Activated T-helper 1 cell treated with anti-CD3 and anti-CD28 coated beads, Interleukin-12 subunit alpha, Interleukin-12 subunit beta, Interleukin-2, Interleukin-4 antibody, amounts not matched to agents 30 ng/mL and 10 ng/mL and 1 ng/mL, durations not matched to agents 14 hours and 24 hours and 36 hours (primary cell): ENCODE data around the gene AKT2. TPM values are rescaled to one million over a fixed set of nuclear protein-coding genes. Genes with fewer than 3 reads are reported as not detected.

Source experiments
- DNase-seq: peaks from one replicate; pipeline ENCODE4 v3.0.0; 2021; ENCODE audit warnings: low spot score
- H3K27ac Mint-ChIP-seq: one replicate; pipeline ENCODE4 v1.8.0; 2021; ENCODE audit warnings: mild to moderate bottlenecking, mixed read lengths
- H3K27me3 Mint-ChIP-seq: one replicate; pipeline ENCODE4 v1.8.0; 2022; ENCODE audit warnings: mild to moderate bottlenecking, moderate library complexity, mixed read lengths; ENCODE audit not compliant: insufficient read depth
- H3K36me3 Mint-ChIP-seq: one replicate; pipeline ENCODE4 v1.8.0; 2021; ENCODE audit warnings: low read depth, mixed read lengths
- H3K4me1 Mint-ChIP-seq: one replicate; pipeline ENCODE4 v1.8.0; 2021; ENCODE audit warnings: low read depth, mixed read lengths
- H3K4me3 Mint-ChIP-seq: one replicate; pipeline ENCODE4 v1.8.0; 2021; ENCODE audit warnings: mild to moderate bottlenecking, moderate library complexity, mixed read lengths
- H3K9me3 Mint-ChIP-seq: one replicate; pipeline ENCODE4 v1.8.0; 2021; ENCODE audit warnings: mixed read lengths
- intact Hi-C: fragments of 100-400 bp; cut with micrococcal nuclease; formaldehyde crosslinking; loops from one replicate; pipeline ENCODE4 v1.15.1; 2024
- total RNA-seq: library from RNA; stranded (reverse); gene quantifications from 2 replicates; pipeline ENCODE4 v1.2.3, GENCODE V29; 2022

Gene AKT2
- total RNA-seq, 1 donor from 2014 or later: 170 TPM

DNA sequence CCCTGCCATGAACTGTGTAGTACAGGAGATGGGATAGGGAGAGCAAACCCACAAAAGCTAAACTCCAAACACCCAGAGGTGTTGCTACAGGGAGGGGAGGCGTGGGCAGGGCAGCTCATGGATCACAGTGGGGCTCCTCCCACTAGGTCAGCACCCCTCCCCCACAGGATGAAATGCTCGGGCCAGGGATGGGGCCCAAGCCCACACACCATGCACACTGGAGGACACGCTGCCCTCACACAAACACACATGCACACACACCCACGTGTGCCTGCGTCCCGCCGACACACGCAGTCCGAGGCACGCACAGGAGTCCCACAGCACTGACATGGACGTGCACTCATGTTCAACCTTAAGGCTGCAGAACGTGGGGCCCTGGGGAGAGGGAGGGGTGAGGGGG is 52.7 kb downstream of the AKT2 start:
- H3K36me3 Mint-ChIP-seq: peaks cover 10% of the 10 kb centered on the region
- no peaks in the 10 kb centered on the region for H3K9me3 Mint-ChIP-seq
- no peak for DNase-seq
- H3K4me1 Mint-ChIP-seq: no peaks in the 10 kb centered on the region
- H3K27ac Mint-ChIP-seq: no peak overlapping the region
- no peak overlapping the region for H3K4me3 Mint-ChIP-seq
- intact Hi-C loops: no loop called here
- peaks cover 13% of the 10 kb centered on the region for H3K27me3 Mint-ChIP-seq

GRCh38 chr19:40231544-40232424 is 53.4 kb downstream of the AKT2 start:
- no peaks in the 10 kb centered on the region for H3K4me1 Mint-ChIP-seq
- H3K36me3 Mint-ChIP-seq: peaks cover 7% of the 10 kb centered on the region
- no peak for DNase-seq
- H3K4me3 Mint-ChIP-seq: no peak overlapping the region
- peaks cover 18% of the 10 kb centered on the region for H3K27me3 Mint-ChIP-seq
- no peaks in the 10 kb centered on the region for H3K9me3 Mint-ChIP-seq
- intact Hi-C loops: no loop called here
- no peak overlapping the region for H3K27ac Mint-ChIP-seq

- peaks cover 23% of the 10 kb centered on the region for H3K27me3 Mint-ChIP-seq
- H3K4me1 Mint-ChIP-seq: peaks cover under 1% of the 10 kb centered on the region
- H3K9me3 Mint-ChIP-seq: no peaks in the 10 kb centered on the region
- peaks cover 7% of the 10 kb centered on the region for H3K36me3 Mint-ChIP-seq
- H3K27ac Mint-ChIP-seq: no peak overlapping the region
- intact Hi-C loops: no loop called here
- H3K4me3 Mint-ChIP-seq: no peak overlapping the region
- DNase-seq: no peak
Observed at GRCh38 chr19:40231057-40231456, 54.1 kb downstream of the AKT2 start.

DNA sequence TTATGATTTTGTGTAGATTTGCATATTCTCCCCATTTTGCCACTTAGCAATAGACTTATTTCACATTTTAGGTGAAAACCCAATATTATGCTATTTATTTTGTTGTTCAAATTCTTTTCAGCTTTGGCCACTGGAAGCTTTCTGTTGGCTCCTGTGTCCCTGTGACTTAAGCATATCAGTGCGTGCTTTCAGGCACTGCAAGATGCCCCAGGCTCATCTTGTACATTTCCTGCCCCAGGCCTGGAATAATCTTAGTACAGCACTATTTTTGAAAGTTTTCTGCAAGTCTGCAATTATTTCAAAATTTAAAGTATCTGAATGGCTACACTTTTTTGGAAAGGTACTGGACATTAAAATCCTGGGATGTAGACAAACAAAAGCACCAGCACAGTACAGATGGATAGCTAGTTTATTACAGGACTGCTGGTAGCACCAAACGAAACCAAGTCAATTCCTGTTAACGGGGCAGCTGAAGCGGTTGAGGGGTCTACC is 55.2 kb downstream of the AKT2 start:
- H3K4me1 Mint-ChIP-seq: peaks cover 6% of the 10 kb centered on the region
- H3K27me3 Mint-ChIP-seq: peaks cover 34% of the 10 kb centered on the region
- H3K27ac Mint-ChIP-seq: no peak overlapping the region
- no peak for DNase-seq
- H3K4me3 Mint-ChIP-seq: no peak overlapping the region
- H3K9me3 Mint-ChIP-seq: no peaks in the 10 kb centered on the region
- H3K36me3 Mint-ChIP-seq: peaks cover 7% of the 10 kb centered on the region
- intact Hi-C loops: no loop called here

DNA sequence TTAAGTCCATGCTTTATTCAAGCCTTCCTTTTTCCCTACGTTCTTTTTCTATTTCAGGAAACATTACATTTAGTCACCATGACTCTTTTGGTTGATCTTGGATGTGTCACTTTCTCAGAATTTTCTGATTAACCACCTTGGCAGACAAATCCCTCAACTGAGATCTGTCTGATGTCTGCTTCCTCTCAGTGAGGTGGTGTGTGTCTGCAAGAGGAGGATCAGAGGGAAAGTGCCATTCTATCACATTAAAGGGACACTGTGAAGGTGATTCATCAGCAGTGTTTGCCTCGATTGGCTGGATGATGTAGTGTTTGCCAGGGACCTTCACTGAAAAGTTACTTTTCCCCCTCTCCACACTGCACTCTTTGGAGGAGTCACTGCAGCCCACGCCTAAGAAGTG is 55.7 kb downstream of the AKT2 start:
- H3K4me1 Mint-ChIP-seq: peaks cover 6% of the 10 kb centered on the region
- no peak overlapping the region for H3K27ac Mint-ChIP-seq
- H3K9me3 Mint-ChIP-seq: no peaks in the 10 kb centered on the region
- intact Hi-C loops: no loop called here
- H3K27me3 Mint-ChIP-seq: peaks cover 38% of the 10 kb centered on the region
- no peak overlapping the region for H3K4me3 Mint-ChIP-seq
- DNase-seq: no peak
- H3K36me3 Mint-ChIP-seq: peaks cover 7% of the 10 kb centered on the region

GRCh38 chr19:40228863-40229262 is 56.3 kb downstream of the AKT2 start:
- H3K4me3 Mint-ChIP-seq: no peak overlapping the region
- H3K27me3 Mint-ChIP-seq: peaks cover 42% of the 10 kb centered on the region
- DNase-seq: no peak
- no peaks in the 10 kb centered on the region for H3K9me3 Mint-ChIP-seq
- H3K36me3 Mint-ChIP-seq: peaks cover 4% of the 10 kb centered on the region
- H3K27ac Mint-ChIP-seq: no peak overlapping the region
- intact Hi-C loops: no loop called here
- peaks cover 6% of the 10 kb centered on the region for H3K4me1 Mint-ChIP-seq

DNA sequence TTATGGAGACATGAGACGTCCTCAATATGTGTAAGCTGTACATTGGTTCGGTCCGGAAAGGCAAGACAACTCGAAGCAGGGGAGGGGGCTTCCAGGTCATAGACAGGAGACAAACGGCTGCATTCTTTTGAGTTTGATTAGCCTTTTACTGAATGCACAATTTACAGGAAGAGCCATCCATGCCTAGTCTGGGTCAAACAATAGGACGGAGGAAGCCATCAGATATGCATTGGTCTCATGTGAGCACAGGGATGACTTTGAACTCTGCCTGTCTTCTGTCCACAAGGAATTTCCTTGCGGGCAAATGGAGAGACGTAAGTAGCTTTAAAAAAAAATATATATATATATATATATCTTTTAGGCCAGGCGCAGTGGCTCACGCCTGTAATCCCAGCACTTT is 56.8 kb downstream of the AKT2 start:
- H3K27ac Mint-ChIP-seq: peak overlapping the region; percentile 52

DNA sequence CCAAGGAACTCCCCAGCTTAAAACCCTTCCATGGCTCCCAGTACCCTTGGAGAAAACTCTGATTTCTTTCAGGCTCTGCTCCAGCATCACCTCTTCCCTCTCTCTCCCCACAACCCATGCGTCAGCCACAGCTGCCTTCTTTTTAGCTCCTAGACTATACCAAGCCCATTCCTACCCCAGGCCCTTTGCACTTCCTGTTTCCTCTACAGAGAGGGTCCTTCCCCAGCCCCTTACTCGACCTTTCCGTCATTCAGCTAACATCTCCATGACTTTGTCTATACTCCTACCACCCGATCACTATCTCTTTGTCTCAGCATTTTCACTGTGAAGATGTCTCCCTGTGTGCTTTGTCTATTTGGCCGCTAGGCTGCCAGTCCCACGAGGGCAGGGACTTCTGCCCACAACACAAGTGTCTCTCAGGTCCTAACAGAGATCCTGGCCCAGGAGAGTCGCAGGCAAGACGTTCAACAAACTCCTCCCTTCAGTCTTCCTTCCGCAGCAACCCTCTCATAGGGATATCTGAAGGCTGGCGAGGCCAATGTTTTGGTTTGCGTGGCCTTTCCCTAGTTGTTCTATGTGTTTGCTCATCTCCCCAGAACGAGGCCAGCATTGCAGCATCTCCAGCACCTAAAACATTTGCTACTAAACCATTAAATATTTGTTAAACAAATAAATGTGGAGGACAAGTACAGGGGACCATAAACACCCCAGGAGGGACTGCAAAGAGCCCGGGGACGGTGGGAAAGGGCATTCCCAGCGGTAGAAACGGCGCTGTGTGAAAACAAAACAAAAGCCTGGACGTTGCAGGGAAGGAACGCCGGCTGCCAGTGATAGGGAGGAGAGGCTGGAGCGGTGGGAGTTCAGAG is 59.5 kb downstream of the AKT2 start:
- no peak overlapping the region for H3K27ac Mint-ChIP-seq
- H3K9me3 Mint-ChIP-seq: peaks cover 4% of the 10 kb centered on the region
- H3K4me3 Mint-ChIP-seq: no peak overlapping the region
- peaks cover 54% of the 10 kb centered on the region for H3K27me3 Mint-ChIP-seq
- H3K4me1 Mint-ChIP-seq: peaks cover 13% of the 10 kb centered on the region
- intact Hi-C loops: no loop called here
- DNase-seq: no peak
- peaks cover 4% of the 10 kb centered on the region for H3K36me3 Mint-ChIP-seq

More for the DNA sequence above, 56.8 kb downstream of the AKT2 start:
- Mint-ChIP-seq H3K4me3 (no peak overlapping the region), H3K9me3 (no peaks in the 10 kb centered on the region), H3K4me1 (peaks cover 6% of the 10 kb centered on the region), H3K36me3 (peaks cover 4% of the 10 kb centered on the region), H3K27me3 (peaks cover 45% of the 10 kb centered on the region)
- no peak for DNase-seq
- intact Hi-C loops: no loop called here

DNA sequence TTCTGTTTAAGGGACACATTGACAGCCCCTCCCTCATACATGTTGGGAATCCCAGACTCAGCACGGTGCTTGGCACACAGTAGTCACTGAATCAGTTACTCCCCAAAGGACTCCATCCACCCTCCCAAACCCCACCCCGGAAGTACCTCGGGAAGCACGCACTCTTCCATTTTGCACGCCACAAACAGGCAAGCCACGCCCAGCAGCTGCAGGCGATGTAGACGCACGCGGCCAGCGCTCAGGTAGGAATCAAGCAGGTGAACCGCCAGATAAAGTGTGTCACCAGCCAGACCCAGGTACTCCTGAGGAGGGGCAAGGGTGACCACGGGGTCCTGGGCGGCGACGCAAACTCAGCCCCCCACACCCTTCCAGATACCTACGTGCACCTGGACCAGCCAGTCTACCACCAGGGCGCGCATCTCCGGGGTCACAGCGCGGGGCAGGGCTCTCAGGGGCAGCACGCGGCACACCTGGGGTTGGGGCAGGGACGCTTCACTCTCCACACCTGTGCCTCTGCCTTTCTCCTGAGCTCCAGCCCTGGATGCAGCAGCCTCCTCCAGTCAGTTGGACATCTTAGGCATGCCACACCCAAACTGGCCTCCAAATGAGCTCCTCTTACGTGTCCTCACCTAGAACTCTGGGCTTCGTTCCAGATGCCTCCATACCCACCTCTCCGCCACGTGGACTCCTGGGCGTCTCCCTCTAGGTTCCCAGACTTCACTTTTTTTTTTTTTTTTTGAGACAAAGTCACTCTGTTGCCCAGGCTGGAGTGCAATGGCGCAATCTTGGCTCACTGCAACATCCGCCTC is 60.6 kb downstream of the AKT2 start:
- H3K27ac Mint-ChIP-seq: no peak overlapping the region
- H3K4me3 Mint-ChIP-seq: no peak overlapping the region
- peaks cover 13% of the 10 kb centered on the region for H3K4me1 Mint-ChIP-seq
- H3K9me3 Mint-ChIP-seq: peaks cover 4% of the 10 kb centered on the region
- H3K27me3 Mint-ChIP-seq: peaks cover 62% of the 10 kb centered on the region
- intact Hi-C loops: loop anchor here (5.0 kb wide), 1 partner anchor 132 kb away; the partner anchor contains the start of gene ZNF780A
- peaks cover 4% of the 10 kb centered on the region for H3K36me3 Mint-ChIP-seq
- DNase-seq: no peak

- Mint-ChIP-seq H3K36me3 (peaks cover 4% of the 10 kb centered on the region), H3K27me3 (peaks cover 67% of the 10 kb centered on the region), H3K4me1 (peaks cover 13% of the 10 kb centered on the region), H3K27ac (no peak overlapping the region), H3K9me3 (peaks cover 4% of the 10 kb centered on the region), H3K4me3 (no peak overlapping the region)
- intact Hi-C loops: loop anchor here (5.0 kb wide), 1 partner anchor 131 kb away; the partner anchor contains the start of gene ZNF780A
- DNase-seq: no peak
Observed at GRCh38 chr19:40223135-40223822, 61.9 kb downstream of the AKT2 start.

DNA sequence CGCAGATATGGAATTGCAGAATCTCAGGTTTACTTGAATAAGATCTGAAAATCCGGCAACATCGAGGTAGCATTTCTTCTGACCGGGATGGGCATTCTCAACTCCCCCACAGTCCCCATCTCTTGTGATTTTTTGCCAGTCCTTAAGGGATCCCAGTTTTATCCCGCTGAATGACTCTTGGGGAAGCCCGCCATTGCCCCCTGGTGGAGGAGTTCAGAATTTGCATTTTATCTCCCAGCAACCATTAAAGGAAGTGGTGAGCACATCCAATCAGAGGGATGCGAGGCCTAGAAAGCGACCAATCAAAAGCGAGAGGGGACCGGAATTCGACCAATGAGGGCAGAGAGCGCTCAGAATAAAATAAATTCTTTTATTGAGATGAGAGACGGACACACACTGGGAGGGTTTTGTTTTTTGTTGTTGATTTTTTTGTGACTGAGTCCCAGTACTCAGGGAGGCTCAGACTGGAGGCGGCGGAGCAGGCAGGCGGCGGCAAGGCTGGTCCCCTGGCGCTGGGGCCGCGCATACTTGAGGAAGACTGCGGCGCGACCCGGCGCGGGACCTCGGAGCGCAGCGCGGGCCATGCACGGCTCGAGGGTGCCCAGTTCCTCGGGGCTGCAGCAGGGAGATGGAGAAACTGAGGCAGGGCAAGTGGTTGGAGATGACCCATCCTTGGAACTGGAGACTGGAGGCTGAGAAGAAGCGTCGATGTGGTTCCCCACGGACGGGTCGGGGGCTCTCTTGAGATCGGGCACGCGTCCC is 63.1 kb downstream of the AKT2 start:
- peaks cover 4% of the 10 kb centered on the region for H3K9me3 Mint-ChIP-seq
- DNase-seq: peak; percentile 69
- intact Hi-C loops: loop anchor here (1.0 to 5.0 kb wide), 5 partner anchors 31 to 429 kb away; partner anchors contain the start of genes MAP3K10 and ZNF780A
- H3K36me3 Mint-ChIP-seq: peaks cover 3% of the 10 kb centered on the region
- H3K4me1 Mint-ChIP-seq: peaks cover 13% of the 10 kb centered on the region
- H3K27ac Mint-ChIP-seq: peak overlapping the region; percentile 76
- no peak overlapping the region for H3K4me3 Mint-ChIP-seq
- peaks cover 58% of the 10 kb centered on the region for H3K27me3 Mint-ChIP-seq
